Activated CD4-positive, alpha-beta memory T cell treated with anti-CD3 and anti-CD28 coated beads for 36 hours (primary cell): ENCODE measurements around the gene ZBTB24. TPM values are rescaled to one million over a fixed set of nuclear protein-coding genes. Genes with fewer than 3 reads are reported as not detected.

ENCODE experiments used
- CTCF ChIA-PET: fragments of 350-600 bp; sonication (Branson Sonifier 250); formaldehyde crosslinking; loops from one replicate; lab custom pipeline; 2021; ENCODE audit warnings: antibody characterized with exemption, inconsistent platforms; lab: Charles Lee
- POLR2A ChIA-PET: fragments of 350-600 bp; sonication (Branson Sonifier 250); formaldehyde crosslinking; loops from one replicate; lab custom pipeline; 2021; ENCODE audit warnings: antibody characterized with exemption; lab: Charles Lee
- DNase-seq: peaks from one replicate; pipeline ENCODE4 v3.0.0-alpha.2; 2020
- H3K27ac Mint-ChIP-seq: one replicate; pipeline ENCODE4 v1.8.0; 2021; ENCODE audit warnings: mixed read lengths
- H3K27me3 Mint-ChIP-seq: one replicate; pipeline ENCODE4 v1.8.0; 2021; ENCODE audit warnings: mixed read lengths
- H3K36me3 Mint-ChIP-seq: one replicate; pipeline ENCODE4 v1.8.0; 2021; ENCODE audit warnings: mixed read lengths
- H3K4me1 Mint-ChIP-seq: one replicate; pipeline ENCODE4 v1.8.0; 2021; ENCODE audit warnings: low read depth, mixed read lengths
- H3K4me3 Mint-ChIP-seq: one replicate; pipeline ENCODE4 v1.8.0; 2021; ENCODE audit warnings: mild to moderate bottlenecking, mixed read lengths
- H3K9me3 Mint-ChIP-seq: one replicate; pipeline ENCODE4 v1.8.0; 2021; ENCODE audit warnings: mixed read lengths
- intact Hi-C: fragments of 100-400 bp; cut with micrococcal nuclease; formaldehyde crosslinking; loops from one replicate; pipeline ENCODE4 v1.15.1; 2023
- total RNA-seq, 2 experiments: library from RNA; stranded (reverse); gene quantifications; one replicate each; pipeline ENCODE4 v1.2.3, GENCODE V29; 2021

Gene ZBTB24
- total RNA-seq, 2 experiments from 2014 or later: 10.9 to 11.8 TPM

GRCh38 chr6:109449064-109449794 lies 33.8 kb downstream of the ZBTB24 start:
- H3K9me3 Mint-ChIP-seq: no peaks in the 10 kb centered on the region
- H3K36me3 Mint-ChIP-seq: peaks cover 16% of the 10 kb centered on the region
- no peak for DNase-seq
- H3K4me3 Mint-ChIP-seq: no peak overlapping the region
- H3K27ac Mint-ChIP-seq: peak overlapping the region; percentile 70
- H3K4me1 Mint-ChIP-seq: peaks cover 32% of the 10 kb centered on the region
- POLR2A ChIA-PET: interaction anchor here (1.3 kb wide), 1 partner anchor 8 kb away, joined by 8 read pairs; no protein-coding TSS in a partner anchor
- intact Hi-C loops: no loop called here
- no peaks in the 10 kb centered on the region for H3K27me3 Mint-ChIP-seq
- CTCF ChIA-PET: interaction anchor here (0.8 to 1.4 kb wide), 2 partner anchors 11 to 591 kb away, joined by 3 to 5 read pairs; no protein-coding TSS in a partner anchor

- intact Hi-C loops: no loop called here
- H3K4me1 Mint-ChIP-seq: peaks cover 26% of the 10 kb centered on the region
Measured at GRCh38 chr6:109448615-109449014, 34.4 kb downstream of the ZBTB24 start.

GRCh38 chr6:109447878-109448555 lies 35.0 kb downstream of the ZBTB24 start:
- ChIA-PET CTCF (interaction anchor here (0.8 to 1.4 kb wide), 2 partner anchors 12 to 592 kb away, joined by 3 to 5 read pairs; no protein-coding TSS in a partner anchor), POLR2A (no interaction called here)
- H3K27me3 Mint-ChIP-seq: no peaks in the 10 kb centered on the region
- peaks cover 20% of the 10 kb centered on the region for H3K36me3 Mint-ChIP-seq
- H3K27ac Mint-ChIP-seq: peak overlapping the region; percentile 5
- DNase-seq: no peak
- H3K4me1 Mint-ChIP-seq: peaks cover 25% of the 10 kb centered on the region
- H3K9me3 Mint-ChIP-seq: no peaks in the 10 kb centered on the region
- intact Hi-C loops: no loop called here
- no peak overlapping the region for H3K4me3 Mint-ChIP-seq

More at GRCh38 chr6:109448615-109449014, 34.4 kb downstream of the ZBTB24 start:
- no peak overlapping the region for H3K4me3 Mint-ChIP-seq
- no peak for DNase-seq
- H3K36me3 Mint-ChIP-seq: peaks cover 14% of the 10 kb centered on the region
- H3K27ac Mint-ChIP-seq: peak overlapping the region; percentile 5
- H3K9me3 Mint-ChIP-seq: no peaks in the 10 kb centered on the region
- POLR2A ChIA-PET: no interaction called here
- CTCF ChIA-PET: interaction anchor here (0.8 to 1.4 kb wide), 2 partner anchors 11 to 591 kb away, joined by 3 to 5 read pairs; no protein-coding TSS in a partner anchor
- H3K27me3 Mint-ChIP-seq: no peaks in the 10 kb centered on the region

GRCh38 chr6:109447087-109447486 lies 35.9 kb downstream of the ZBTB24 start:
- CTCF ChIA-PET: interaction anchor here (6.0 kb wide), 1 partner anchor 8 kb away, joined by 37 read pairs; the partner anchor contains the start of gene MICAL1

GRCh38 chr6:109446541-109446940 lies 36.5 kb downstream of the ZBTB24 start:
- no peaks in the 10 kb centered on the region for H3K27me3 Mint-ChIP-seq
- H3K36me3 Mint-ChIP-seq: peaks cover 18% of the 10 kb centered on the region
- H3K4me1 Mint-ChIP-seq: peaks cover 31% of the 10 kb centered on the region
- intact Hi-C loops: no loop called here
- no peak overlapping the region for H3K27ac Mint-ChIP-seq
- CTCF ChIA-PET: interaction anchor here (6.0 kb wide), 1 partner anchor 9 kb away, joined by 37 read pairs; the partner anchor contains the start of gene MICAL1
- no peak for DNase-seq
- no peak overlapping the region for H3K4me3 Mint-ChIP-seq
- POLR2A ChIA-PET: no interaction called here
- H3K9me3 Mint-ChIP-seq: no peaks in the 10 kb centered on the region

More at GRCh38 chr6:109447087-109447486, 35.9 kb downstream of the ZBTB24 start:
- no peak for DNase-seq
- peaks cover 26% of the 10 kb centered on the region for H3K4me1 Mint-ChIP-seq
- no peak overlapping the region for H3K27ac Mint-ChIP-seq
- H3K9me3 Mint-ChIP-seq: no peaks in the 10 kb centered on the region
- intact Hi-C loops: no loop called here
- peaks cover 22% of the 10 kb centered on the region for H3K36me3 Mint-ChIP-seq
- H3K27me3 Mint-ChIP-seq: no peaks in the 10 kb centered on the region
- POLR2A ChIA-PET: no interaction called here
- H3K4me3 Mint-ChIP-seq: no peak overlapping the region

GRCh38 chr6:109446072-109446471 lies 36.9 kb downstream of the ZBTB24 start:
- peaks cover 34% of the 10 kb centered on the region for H3K4me1 Mint-ChIP-seq
- no peak for DNase-seq
- intact Hi-C loops: no loop called here
- no peaks in the 10 kb centered on the region for H3K9me3 Mint-ChIP-seq
- no peak overlapping the region for H3K27ac Mint-ChIP-seq
- H3K27me3 Mint-ChIP-seq: no peaks in the 10 kb centered on the region
- ChIA-PET POLR2A (no interaction called here), CTCF (interaction anchor here (6.0 kb wide), 1 partner anchor 9 kb away, joined by 37 read pairs; the partner anchor contains the start of gene MICAL1)
- peaks cover 19% of the 10 kb centered on the region for H3K36me3 Mint-ChIP-seq
- no peak overlapping the region for H3K4me3 Mint-ChIP-seq

GRCh38 chr6:109445382-109445781 lies 37.6 kb downstream of the ZBTB24 start:
- CTCF ChIA-PET: interaction anchor here (6.0 kb wide), 1 partner anchor 10 kb away, joined by 37 read pairs; the partner anchor contains the start of gene MICAL1
- intact Hi-C loops: no loop called here
- peaks cover 30% of the 10 kb centered on the region for H3K4me1 Mint-ChIP-seq
- POLR2A ChIA-PET: interaction anchor here (1.3 kb wide), 1 partner anchor 10 kb away, joined by 4 read pairs; the partner anchor contains the start of gene MICAL1
- no peaks in the 10 kb centered on the region for H3K9me3 Mint-ChIP-seq
- peaks cover 17% of the 10 kb centered on the region for H3K36me3 Mint-ChIP-seq
- H3K27ac Mint-ChIP-seq: peak overlapping the region; percentile 24
- H3K27me3 Mint-ChIP-seq: no peaks in the 10 kb centered on the region
- DNase-seq: no peak
- H3K4me3 Mint-ChIP-seq: no peak overlapping the region

- H3K4me1 Mint-ChIP-seq: peaks cover 23% of the 10 kb centered on the region
- H3K4me3 Mint-ChIP-seq: no peak overlapping the region
- intact Hi-C loops: loop anchor here (5.0 kb wide), 1 partner anchor 256 kb away; no protein-coding TSS in a partner anchor
- no peak overlapping the region for H3K27ac Mint-ChIP-seq
- CTCF ChIA-PET: interaction anchor here (0.6 to 6.0 kb wide), 3 partner anchors 12 to 596 kb away, joined by 3 to 37 read pairs (median 4); partner anchors contain the start of gene MICAL1
- DNase-seq: no peak
- POLR2A ChIA-PET: interaction anchor here (1.5 to 3.5 kb wide), 4 partner anchors 10 to 61 kb away, joined by 4 to 37 read pairs (median 8); partner anchors contain the start of genes CD164, MICAL1 and ZBTB24
- no peaks in the 10 kb centered on the region for H3K27me3 Mint-ChIP-seq
- H3K9me3 Mint-ChIP-seq: no peaks in the 10 kb centered on the region
- peaks cover 17% of the 10 kb centered on the region for H3K36me3 Mint-ChIP-seq
Measured at GRCh38 chr6:109443425-109443950, 39.5 kb downstream of the ZBTB24 start.

GRCh38 chr6:109442393-109442924 lies 40.6 kb downstream of the ZBTB24 start:
- H3K4me3 Mint-ChIP-seq: peak overlapping the region; percentile 87
- no peaks in the 10 kb centered on the region for H3K27me3 Mint-ChIP-seq
- intact Hi-C loops: loop anchor here (5.0 kb wide), 1 partner anchor 255 kb away; no protein-coding TSS in a partner anchor
- peak overlapping the region; percentile 28 for H3K27ac Mint-ChIP-seq
- DNase-seq: no peak
- peaks cover 17% of the 10 kb centered on the region for H3K36me3 Mint-ChIP-seq
- CTCF ChIA-PET: interaction anchor here (1.2 to 6.0 kb wide), 5 partner anchors 9 to 255 kb away, joined by 3 to 37 read pairs (median 8); partner anchors contain the start of gene MICAL1
- no peaks in the 10 kb centered on the region for H3K9me3 Mint-ChIP-seq
- POLR2A ChIA-PET: interaction anchor here (1.6 to 3.5 kb wide), 5 partner anchors 8 to 69 kb away, joined by 8 to 37 read pairs (median 14); partner anchors contain the start of genes CD164, MICAL1 and ZBTB24
- peaks cover 21% of the 10 kb centered on the region for H3K4me1 Mint-ChIP-seq

- H3K9me3 Mint-ChIP-seq: no peaks in the 10 kb centered on the region
- peak; percentile 64 for DNase-seq
- no peaks in the 10 kb centered on the region for H3K27me3 Mint-ChIP-seq
- H3K27ac Mint-ChIP-seq: peak overlapping the region; percentile 82
- ChIA-PET POLR2A (interaction anchor here (0.8 to 3.5 kb wide), 9 partner anchors 9 to 68 kb away, joined by 3 to 37 read pairs (median 8); partner anchors contain the start of genes CD164, MICAL1 and ZBTB24), CTCF (interaction anchor here (1.2 to 6.0 kb wide), 7 partner anchors 11 to 254 kb away, joined by 3 to 37 read pairs (median 8); partner anchors contain the start of gene MICAL1)
- peak overlapping the region; percentile 87 for H3K4me3 Mint-ChIP-seq
- intact Hi-C loops: loop anchor here (2.0 to 5.0 kb wide), 3 partner anchors 42 to 346 kb away; partner anchors contain the start of genes CEP57L1, SESN1 and ZBTB24
- peaks cover 21% of the 10 kb centered on the region for H3K4me1 Mint-ChIP-seq
- peaks cover 17% of the 10 kb centered on the region for H3K36me3 Mint-ChIP-seq
Measured at GRCh38 chr6:109441069-109441816, 41.8 kb downstream of the ZBTB24 start.
